Measurements from ENCODE around the gene DGCR6L.
A peak's percentile ranks its signal among the peaks of the same experiment; 100 is the strongest.
"Not testable (repeated sequence)": the region's sequence is repeated elsewhere in the genome, so short reads cannot be mapped to it uniquely, and the experiment has no call there.

Gene DGCR6L

GRCh38 chr22:20307448-20308447 is 12.1 kb downstream of the DGCR6L start:
- not testable (repeated sequence) for DNase-seq

- DNase-seq = not testable (repeated sequence)
Measured at GRCh38 chr22:20306646-20307447, 13.0 kb downstream of the DGCR6L start.

- DNase-seq = no peak
Measured at GRCh38 chr22:20305894-20306645, 13.8 kb downstream of the DGCR6L start.

GRCh38 chr22:20305230-20305893 is 14.5 kb downstream of the DGCR6L start:
- not testable (repeated sequence) for DNase-seq

- no peak for DNase-seq
Measured at GRCh38 chr22:20304646-20305045, 15.2 kb downstream of the DGCR6L start.

- DNase-seq = not testable (repeated sequence)
Measured at GRCh38 chr22:20303229-20303534, 16.7 kb downstream of the DGCR6L start.

- no peak for DNase-seq
Measured at GRCh38 chr22:20302438-20303228, 17.2 kb downstream of the DGCR6L start.

GRCh38 chr22:20299746-20300136 is 20.1 kb downstream of the DGCR6L start:
- DNase-seq = no peak

- peak; percentile 93 for DNase-seq
Measured at GRCh38 chr22:20298803-20299745, 20.8 kb downstream of the DGCR6L start.

- no peak for DNase-seq
Measured at GRCh38 chr22:20298110-20298802, 21.6 kb downstream of the DGCR6L start.

GRCh38 chr22:20297414-20298109 is 22.3 kb downstream of the DGCR6L start:
- DNase-seq = no peak

GRCh38 chr22:20296598-20296997 is 23.3 kb downstream of the DGCR6L start:
- no peak for DNase-seq

- no peak for DNase-seq
Measured at GRCh38 chr22:20295262-20296064, 24.4 kb downstream of the DGCR6L start.

GRCh38 chr22:20292673-20293232 is 27.1 kb downstream of the DGCR6L start:
- no peak for DNase-seq

- no peak for DNase-seq
Measured at GRCh38 chr22:20292108-20292507, 27.8 kb downstream of the DGCR6L start.

GRCh38 chr22:20291604-20292063 is 28.2 kb downstream of the DGCR6L start:
- DNase-seq = no peak

GRCh38 chr22:20291249-20291586 is 28.6 kb downstream of the DGCR6L start:
- no peak for DNase-seq

All from CD4-positive, alpha-beta T cell treated with Interferon gamma for 1 hour (primary cell).